Muscle layer of colon (tissue), 2 donors: Measurements from ENCODE around the gene MYCN.
"Not testable (repeated sequence)": the region's sequence is repeated elsewhere in the genome, so short reads cannot be mapped to it uniquely, and the experiment has no call there.

Source experiments
- H3K27ac ChIP-seq: one replicate; pipeline ENCODE4 v1.7.0; 2013; ENCODE audit warnings: low read depth, mild to moderate bottlenecking, low read length, moderate library complexity
- H3K27me3 ChIP-seq, 2 donors: one replicate each; pipeline ENCODE4 v1.7.0; 2013; ENCODE audit warnings: low read length in 2 of 2, mild to moderate bottlenecking in 2 of 2; ENCODE audit not compliant: insufficient read depth in 2 of 2, control insufficient read depth in 1 of 2
- H3K36me3 ChIP-seq: one replicate; pipeline ENCODE4 v1.7.0; 2013; ENCODE audit warnings: mild to moderate bottlenecking, low read length; ENCODE audit not compliant: insufficient read depth
- H3K4me1 ChIP-seq: one replicate; pipeline ENCODE4 v1.7.0; 2013; ENCODE audit warnings: mild to moderate bottlenecking, low read length; ENCODE audit not compliant: insufficient read depth
- H3K4me3 ChIP-seq, 2 donors: one replicate each; pipeline ENCODE4 v1.7.0; 2013; ENCODE audit warnings: low read length in 2 of 2, low read depth in 1 of 2, mild to moderate bottlenecking in 1 of 2, moderate library complexity in 1 of 2
- H3K9ac ChIP-seq: one replicate; pipeline ENCODE4 v1.7.0; 2013; ENCODE audit warnings: low read length
- H3K9me3 ChIP-seq: one replicate; pipeline ENCODE4 v1.7.0; 2013; ENCODE audit warnings: mild to moderate bottlenecking, low read length
- donor health status: abdominal sarcoma.
- donor health status: Adenocarcinoma of cecum.

MYCN gene

DNA sequence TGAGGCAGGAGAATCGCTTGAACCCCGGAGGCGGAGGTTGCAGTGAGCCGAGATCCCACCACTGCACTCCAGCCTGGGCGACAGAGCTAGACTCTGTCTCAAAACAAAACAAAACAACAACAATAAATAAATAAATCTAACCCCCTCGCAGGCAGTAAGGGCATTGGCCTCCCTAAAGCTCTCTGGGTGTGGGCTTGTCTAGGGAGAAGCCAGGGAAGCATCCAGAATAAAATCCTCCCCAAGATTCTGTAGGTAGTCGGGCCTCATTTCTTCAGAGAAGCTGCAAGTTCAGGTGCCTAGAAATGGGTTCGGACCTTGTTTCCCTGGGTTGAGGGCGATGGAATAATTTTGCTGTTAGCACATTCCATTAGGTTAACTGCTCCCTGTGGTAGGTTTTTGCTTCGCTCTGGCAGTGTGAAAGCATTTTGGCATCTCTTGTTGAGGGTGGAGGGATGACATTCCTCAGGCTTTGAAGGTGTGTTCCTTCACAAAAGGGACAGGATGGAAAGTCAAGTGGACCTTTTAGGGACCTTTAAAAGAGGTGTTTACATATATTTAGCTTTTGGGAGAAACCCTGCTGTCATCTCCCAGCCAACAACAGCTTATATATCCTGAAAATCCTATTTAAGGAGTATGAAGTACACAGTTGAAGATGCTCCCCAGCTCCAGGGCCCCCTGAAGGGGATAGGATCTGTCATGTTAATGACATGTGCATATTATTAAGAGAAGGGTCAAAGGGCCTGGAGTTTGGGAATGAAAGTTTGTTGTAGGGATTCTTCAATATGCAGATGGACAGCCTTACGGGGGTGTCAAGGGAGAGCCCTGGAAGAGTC is 17.7 kb downstream of the MYCN start:
- Histone ChIP-seq H3K36me3 (no peaks in the 10 kb centered on the region), H3K27ac (no peak overlapping the region), H3K9ac (no peak overlapping the region), H3K9me3 (no peaks in the 10 kb centered on the region), H3K4me3 (no peak overlapping the region), H3K27me3 (no peaks in the 10 kb centered on the region), H3K4me1 (no peaks in the 10 kb centered on the region)

DNA sequence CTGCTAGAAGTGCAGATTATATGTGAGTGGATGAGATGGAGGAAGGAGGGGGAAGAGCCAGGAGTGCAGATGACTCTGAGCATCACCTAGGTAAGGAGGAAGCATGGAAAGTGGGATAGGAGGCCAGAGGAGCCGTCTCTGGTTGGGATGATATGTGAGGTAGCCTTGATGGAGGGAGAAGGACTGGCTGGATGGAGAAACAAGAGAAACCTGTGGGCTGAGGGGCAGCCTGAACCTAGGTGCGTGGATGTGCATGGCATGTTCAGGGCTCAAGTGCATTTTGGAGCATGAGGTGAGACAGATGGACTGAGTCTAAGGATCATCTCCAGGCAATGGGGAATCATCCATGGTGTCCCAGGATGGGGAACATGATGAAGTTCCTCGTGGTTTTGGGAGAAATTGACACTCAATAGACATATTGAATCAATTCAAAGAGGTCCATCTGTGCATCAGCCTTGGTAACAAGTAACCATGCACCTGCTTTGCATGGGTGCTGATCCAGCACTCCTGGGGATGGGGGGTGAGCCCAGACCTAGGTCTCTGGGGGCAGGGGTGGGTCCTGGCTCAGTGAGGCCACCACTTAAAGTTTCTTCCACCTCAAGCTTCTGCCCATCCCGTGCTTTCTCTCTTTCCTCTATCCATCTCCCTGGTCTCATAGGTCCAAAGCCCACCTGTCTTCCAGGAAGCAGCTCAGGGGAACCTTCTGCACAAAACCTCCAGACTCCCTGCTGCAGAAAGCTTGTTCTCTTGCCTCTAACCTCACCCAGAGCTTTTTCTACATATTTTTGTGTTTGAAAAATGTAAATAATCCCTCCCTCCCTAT is 19.2 kb downstream of the MYCN start:
- H3K9me3 ChIP-seq: no peaks in the 10 kb centered on the region
- no peak overlapping the region for H3K4me3 ChIP-seq
- no peak overlapping the region for H3K27ac ChIP-seq
- H3K4me1 ChIP-seq: no peaks in the 10 kb centered on the region
- no peak overlapping the region for H3K9ac ChIP-seq
- no peaks in the 10 kb centered on the region for H3K36me3 ChIP-seq
- H3K27me3 ChIP-seq: no peaks in the 10 kb centered on the region

DNA sequence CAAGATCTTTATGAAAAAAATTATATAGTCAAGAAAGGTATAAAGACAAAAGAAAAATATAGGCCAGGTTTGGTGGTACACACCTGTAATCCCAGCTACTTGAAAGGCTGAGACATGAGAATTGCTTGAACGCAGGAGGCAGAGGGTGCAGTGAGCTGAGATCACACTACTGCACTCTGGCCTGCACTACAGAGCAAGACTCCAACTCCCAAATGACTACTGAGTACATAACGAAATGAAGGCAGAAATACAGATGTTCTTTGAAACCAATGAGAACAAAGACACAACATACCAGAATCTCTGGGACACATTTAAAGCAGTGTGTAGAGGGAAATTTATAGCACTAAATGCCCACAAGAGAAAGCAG is 19.8 kb downstream of the MYCN start:
- not testable (repeated sequence) for H3K4me3 ChIP-seq, H3K4me1 ChIP-seq, H3K9ac ChIP-seq, H3K36me3 ChIP-seq, H3K9me3 ChIP-seq, H3K27ac ChIP-seq, H3K27me3 ChIP-seq

DNA sequence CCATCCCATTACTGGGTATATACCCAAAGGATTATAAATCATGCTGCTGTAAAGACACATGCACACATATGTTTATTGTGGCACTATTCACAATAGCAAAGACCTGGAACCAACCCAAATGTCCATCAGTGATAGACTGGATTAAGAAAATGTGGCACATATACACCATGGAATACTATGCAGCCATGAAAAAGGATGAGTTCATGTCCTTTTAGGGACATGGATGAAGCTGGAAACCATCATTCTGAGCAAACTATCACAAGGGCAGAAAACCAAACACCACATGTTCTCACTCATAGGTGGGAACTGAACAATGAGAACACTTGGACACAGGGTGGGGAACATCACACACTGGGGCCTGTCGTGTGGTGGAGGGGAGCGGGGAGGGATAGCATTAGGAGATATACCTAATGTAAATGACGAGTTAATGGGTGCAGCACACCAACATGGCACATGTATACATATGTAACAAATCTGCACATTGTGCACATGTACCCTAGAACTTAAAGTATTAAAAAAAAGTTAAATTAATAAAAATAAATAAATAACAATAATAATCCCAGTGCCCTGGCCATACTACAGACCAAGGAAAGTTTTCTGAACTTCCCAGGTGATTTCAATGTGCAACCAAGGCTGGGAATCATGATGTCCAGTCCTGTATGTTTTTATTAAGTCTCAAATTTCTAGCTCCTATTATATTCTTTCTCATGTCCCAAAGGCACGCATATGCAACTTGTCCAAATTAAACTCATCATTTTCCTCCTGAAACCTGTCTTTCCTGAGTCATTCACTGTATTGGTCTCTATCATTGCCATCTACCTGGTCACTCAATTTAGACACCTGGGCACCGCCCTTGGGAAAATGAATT is 23.0 kb downstream of the MYCN start:
- H3K4me3 ChIP-seq, H3K4me1 ChIP-seq, H3K27ac ChIP-seq, H3K9me3 ChIP-seq, H3K9ac ChIP-seq, H3K27me3 ChIP-seq, H3K36me3 ChIP-seq: not testable (repeated sequence)

DNA sequence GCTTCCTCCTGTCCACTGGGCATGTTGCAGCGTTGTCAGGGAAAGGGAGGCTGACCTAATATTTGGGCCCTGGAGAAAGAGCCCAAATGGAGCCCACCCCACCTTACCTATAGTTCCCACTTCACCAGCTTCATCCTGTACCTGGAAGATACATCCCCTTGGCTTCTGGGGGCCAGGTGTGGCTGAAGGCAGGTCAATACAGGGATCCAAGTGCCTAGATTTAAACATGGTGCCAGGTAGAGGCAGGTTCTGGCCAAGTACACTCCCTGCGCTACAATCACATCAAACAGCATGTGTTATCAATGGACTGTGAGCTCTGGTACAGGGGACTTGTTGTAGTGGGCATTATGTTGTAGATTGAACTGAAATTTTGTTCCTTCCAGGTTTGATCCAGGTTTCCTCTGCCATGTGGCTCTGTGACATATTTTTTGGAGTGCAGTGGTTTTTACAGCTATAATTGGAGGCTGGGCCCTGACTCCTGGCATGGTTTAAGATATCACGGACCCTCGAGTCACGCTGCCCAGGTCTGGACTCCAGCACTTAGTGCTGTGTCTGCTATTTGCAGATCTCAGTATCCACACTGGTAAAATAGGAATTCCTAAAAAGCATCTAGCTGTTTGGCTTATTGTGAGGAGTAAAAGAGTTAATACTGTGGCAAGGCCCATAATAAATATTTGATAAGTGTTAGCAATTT is 23.8 kb downstream of the MYCN start:
- Histone ChIP-seq H3K9me3 (no peaks in the 10 kb centered on the region), H3K27me3 (no peaks in the 10 kb centered on the region), H3K27ac (no peak overlapping the region), H3K9ac (no peak overlapping the region), H3K4me3 (no peak overlapping the region), H3K4me1 (no peaks in the 10 kb centered on the region), H3K36me3 (no peaks in the 10 kb centered on the region)

DNA sequence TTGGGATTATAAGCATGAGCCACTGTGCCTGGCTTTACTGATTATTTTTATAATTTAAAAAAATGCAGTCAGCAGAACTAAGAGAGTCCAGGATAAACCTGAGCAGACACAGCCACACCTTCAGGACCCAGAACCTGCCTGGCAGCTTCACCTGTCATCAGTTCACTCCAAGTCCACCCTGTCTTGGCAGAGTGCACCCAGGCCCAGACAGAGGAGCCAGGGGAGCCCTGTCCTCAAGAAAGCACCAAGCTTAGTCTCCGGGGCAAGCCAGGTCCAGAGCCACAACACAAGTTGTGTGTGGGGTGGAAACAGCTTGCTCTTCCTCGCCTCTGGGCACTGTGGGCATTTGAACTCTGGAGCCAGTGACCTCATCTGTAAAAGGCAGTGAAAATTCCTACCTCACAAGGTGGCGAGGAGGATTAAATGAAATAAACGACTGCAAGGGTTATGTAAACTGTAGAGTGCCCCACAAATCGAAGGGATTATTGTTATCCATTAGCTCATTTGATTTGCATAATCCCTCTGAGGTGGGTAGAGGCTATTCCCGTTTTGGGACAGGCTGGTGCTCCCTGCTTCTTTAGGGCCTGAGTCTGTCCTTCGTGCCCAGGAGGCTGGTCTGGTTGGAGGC is 24.7 kb downstream of the MYCN start:
- Histone ChIP-seq H3K4me1 (no peaks in the 10 kb centered on the region), H3K9ac (no peak overlapping the region), H3K27me3 (no peaks in the 10 kb centered on the region), H3K9me3 (no peaks in the 10 kb centered on the region), H3K4me3 (no peak overlapping the region), H3K27ac (no peak overlapping the region), H3K36me3 (no peaks in the 10 kb centered on the region)

DNA sequence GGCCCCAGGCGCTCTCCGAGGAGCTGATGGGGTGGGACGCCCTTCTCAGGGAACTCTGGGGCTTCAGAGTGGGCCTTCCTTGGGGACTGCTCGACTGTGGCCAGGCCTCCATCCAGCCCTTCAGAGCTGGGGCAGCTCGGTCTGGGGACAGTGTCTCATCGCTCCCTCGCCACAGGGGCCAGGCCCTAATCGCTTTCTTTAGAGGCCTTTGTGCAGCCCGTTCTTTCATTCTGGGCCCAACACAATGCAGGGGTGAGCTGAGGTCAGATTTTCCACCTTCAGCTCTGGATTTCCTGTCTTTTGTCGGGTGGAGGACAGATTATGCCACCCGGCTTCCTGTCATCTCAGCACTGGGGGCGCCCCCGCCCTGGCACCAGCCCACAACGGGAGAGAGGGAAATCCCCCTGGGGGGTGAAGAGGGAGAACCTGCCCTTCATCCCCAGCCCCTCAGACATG is 25.2 kb downstream of the MYCN start:
- Histone ChIP-seq H3K27ac (no peak overlapping the region), H3K4me3 (no peak overlapping the region), H3K36me3 (no peaks in the 10 kb centered on the region), H3K9ac (no peak overlapping the region), H3K9me3 (no peaks in the 10 kb centered on the region), H3K4me1 (no peaks in the 10 kb centered on the region), H3K27me3 (no peaks in the 10 kb centered on the region)

DNA sequence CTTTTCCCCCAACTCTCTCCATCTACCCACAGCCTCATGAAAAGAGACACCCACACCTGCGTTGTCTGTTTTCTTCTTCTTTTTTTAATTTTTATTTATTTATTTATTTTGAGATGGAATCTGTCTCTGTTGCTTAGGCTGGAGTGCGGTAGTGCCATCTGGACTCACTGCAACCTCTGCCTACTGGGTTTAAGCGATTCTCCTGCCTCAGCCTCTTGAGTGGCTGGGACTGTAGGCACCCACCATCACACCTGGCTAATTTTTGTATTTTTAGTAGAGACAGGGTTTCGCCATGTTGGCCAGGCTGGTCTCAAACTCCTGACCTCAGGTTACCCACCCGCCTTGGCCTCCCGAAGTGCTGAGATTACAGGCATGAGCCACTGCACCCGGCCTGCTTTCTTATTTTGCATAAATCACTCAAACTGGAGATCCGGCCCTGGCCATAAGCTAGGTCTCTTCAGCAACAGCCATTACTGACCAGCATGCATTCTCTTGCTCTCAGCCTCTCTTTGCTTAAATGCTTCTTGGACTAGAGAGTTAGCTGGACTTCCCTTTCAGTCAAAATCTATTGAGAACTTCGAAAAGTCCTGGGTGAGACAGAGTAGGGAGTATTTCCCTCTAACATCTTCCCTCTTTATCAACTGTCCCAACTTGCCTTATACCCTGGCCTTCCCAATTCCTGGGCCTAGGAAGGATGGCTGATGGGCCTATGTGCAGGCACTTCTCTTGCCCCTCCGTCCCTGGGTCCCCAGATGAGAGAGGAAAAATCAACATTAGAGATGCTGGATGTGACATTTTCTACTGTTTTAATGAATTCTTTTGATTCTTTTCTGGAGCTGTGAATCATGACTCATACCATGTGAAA is 27.3 kb downstream of the MYCN start:
- Histone ChIP-seq H3K27me3 (no peaks in the 10 kb centered on the region), H3K4me3 (no peak overlapping the region), H3K4me1 (no peaks in the 10 kb centered on the region), H3K36me3 (no peaks in the 10 kb centered on the region), H3K9ac (no peak overlapping the region), H3K27ac (no peak overlapping the region), H3K9me3 (no peaks in the 10 kb centered on the region)

DNA sequence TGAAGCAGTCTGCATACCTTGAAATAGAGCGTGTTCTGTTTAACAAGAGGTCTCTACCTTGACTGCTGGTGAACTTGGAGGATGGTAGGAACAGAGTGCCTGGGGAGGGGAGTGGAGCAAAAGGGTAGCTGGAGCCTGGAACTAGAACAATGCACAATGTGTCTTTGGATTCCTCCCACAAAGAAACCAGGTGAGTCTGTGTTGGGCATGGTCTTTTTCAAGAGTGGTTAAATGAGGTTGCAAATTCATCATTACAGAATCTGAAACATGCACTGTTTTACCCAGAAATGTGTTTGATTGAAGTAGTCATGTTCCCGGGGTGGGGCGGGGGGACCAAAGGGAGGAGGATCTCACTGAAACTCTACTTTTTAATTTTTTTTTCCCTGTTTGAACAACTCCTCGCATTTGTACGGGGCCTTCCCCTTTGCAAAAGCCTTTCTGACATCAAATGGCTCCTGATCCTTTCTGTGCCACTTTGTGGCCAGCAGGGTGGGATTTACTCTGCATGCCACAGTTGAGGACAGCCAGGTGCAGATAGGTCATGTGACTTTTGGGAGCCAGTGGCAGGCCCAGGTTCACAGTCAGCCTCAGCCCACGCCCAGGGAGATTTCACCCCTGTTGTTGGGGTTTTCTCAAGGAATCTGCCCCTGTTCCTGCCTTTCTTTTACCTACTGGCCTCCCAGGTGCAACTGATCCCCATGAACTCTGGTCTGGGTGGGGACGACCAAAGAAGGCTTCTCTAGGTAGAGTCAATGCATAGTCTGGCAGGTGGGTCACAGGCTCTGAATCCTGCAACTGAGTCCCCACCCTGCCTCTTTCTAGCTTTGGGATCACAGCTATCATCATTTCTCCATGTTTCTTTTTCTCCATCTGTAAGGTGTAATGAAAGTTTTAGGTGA is 28.2 kb downstream of the MYCN start:
- H3K27me3 ChIP-seq: no peaks in the 10 kb centered on the region
- H3K9me3 ChIP-seq: no peaks in the 10 kb centered on the region
- H3K36me3 ChIP-seq: no peaks in the 10 kb centered on the region
- H3K9ac ChIP-seq: no peak overlapping the region
- no peak overlapping the region for H3K27ac ChIP-seq
- H3K4me1 ChIP-seq: no peaks in the 10 kb centered on the region
- no peak overlapping the region for H3K4me3 ChIP-seq
